Renal cortical epithelial cell (primary cell): ENCODE measurements around the gene ABHD6. TPM values are rescaled to one million over a fixed set of nuclear protein-coding genes. Genes with fewer than 3 reads are reported as not detected.
"Not testable (repeated sequence)": the region's sequence is repeated elsewhere in the genome, so short reads cannot be mapped to it uniquely, and the experiment has no call there.

Experiments used
- DNase-seq: peaks from one replicate; pipeline ENCODE4 v3.0.0-alpha.2; 2011; ENCODE audit warnings: low read depth
- total RNA-seq: library from RNA; depleted of rRNA; stranded (reverse); fragments of >200 nt; gene quantifications from 2 replicates; pipeline ENCODE4 v1.2.3, GENCODE V29; 2014

ABHD6 gene
- total RNA-seq, 1 donor from 2014 or later: 8.8 TPM

- no peak for DNase-seq
These were observed 4.7 kb downstream of the ABHD6 start for GRCh38 chr3:58242340-58242739.

GRCh38 chr3:58242860-58243259 is 5.3 kb downstream of the ABHD6 start:
- DNase-seq: not testable (repeated sequence)

GRCh38 chr3:58243976-58244585 is 6.5 kb downstream of the ABHD6 start:
- DNase-seq: no peak

- no peak for DNase-seq
These were observed 8.8 kb downstream of the ABHD6 start for GRCh38 chr3:58246148-58247047.

- peak; percentile 55 for DNase-seq
These were observed 11.9 kb downstream of the ABHD6 start for GRCh38 chr3:58249358-58250092.

GRCh38 chr3:58250093-58250707 is 12.6 kb downstream of the ABHD6 start:
- no peak for DNase-seq

- peak; percentile 34 for DNase-seq
These were observed 14.0 kb downstream of the ABHD6 start for GRCh38 chr3:58251631-58252035.

- no peak for DNase-seq
These were observed 16.6 kb downstream of the ABHD6 start for GRCh38 chr3:58254144-58254543.

- DNase-seq: no peak
These were observed 18.5 kb downstream of the ABHD6 start for GRCh38 chr3:58256061-58256460.

GRCh38 chr3:58256511-58256910 is 18.9 kb downstream of the ABHD6 start:
- DNase-seq: no peak

- DNase-seq: no peak
These were observed 20.9 kb downstream of the ABHD6 start for GRCh38 chr3:58258392-58259055.

GRCh38 chr3:58260261-58260731 is 22.7 kb downstream of the ABHD6 start:
- peak; percentile 74 for DNase-seq

GRCh38 chr3:58260733-58261132 is 23.1 kb downstream of the ABHD6 start:
- peak; percentile 34 for DNase-seq

GRCh38 chr3:58261954-58262666 is 24.5 kb downstream of the ABHD6 start:
- no peak for DNase-seq

- DNase-seq: no peak
These were observed 29.0 kb downstream of the ABHD6 start for GRCh38 chr3:58266577-58266976.

- not testable (repeated sequence) for DNase-seq
These were observed 30.0 kb downstream of the ABHD6 start for GRCh38 chr3:58267543-58267942.

GRCh38 chr3:58269356-58269755 is 31.8 kb downstream of the ABHD6 start:
- no peak for DNase-seq

- DNase-seq: no peak
These were observed 32.9 kb downstream of the ABHD6 start for GRCh38 chr3:58270485-58270884.

GRCh38 chr3:58271901-58272501 is 34.4 kb downstream of the ABHD6 start:
- peak; percentile 93 for DNase-seq

GRCh38 chr3:58272891-58273290 is 35.3 kb downstream of the ABHD6 start:
- DNase-seq: no peak
